Vagina (tissue), 2 donors: ENCODE results near the gene FASN.

Source experiments
- POLR2A ChIP-seq, 2 donors: fragments of 450-650 bp; IDR thresholded peaks; one replicate each; pipeline ENCODE4 v1.6.1; 2017; ENCODE audit warnings: antibody characterized with exemption in 2 of 2, mild to moderate bottlenecking in 2 of 2, moderate library complexity in 2 of 2
- POLR2AphosphoS5 ChIP-seq, 2 donors: sonication (generic); formaldehyde crosslinking; IDR thresholded peaks; one replicate each; pipeline ENCODE4 v1.9.0; 2017; ENCODE audit warnings: antibody characterized with exemption in 2 of 2, mild to moderate bottlenecking in 2 of 2, low read depth in 1 of 2; ENCODE audit not compliant: insufficient read depth in 1 of 2
- TF ChIP-seq, protein P1 (sequence below), 3 experiments: fragments of 450-650 bp in 2 of 3; fragments of 200-600 bp in 1 of 3; sonication (generic) in 1 of 3; IDR thresholded peaks; one replicate each; pipeline ENCODE4 v1.5.1; 2017 to 2019; ENCODE audit warnings: antibody characterized with exemption in 3 of 3, mild to moderate bottlenecking in 2 of 3, moderate library complexity in 2 of 3

DNA sequence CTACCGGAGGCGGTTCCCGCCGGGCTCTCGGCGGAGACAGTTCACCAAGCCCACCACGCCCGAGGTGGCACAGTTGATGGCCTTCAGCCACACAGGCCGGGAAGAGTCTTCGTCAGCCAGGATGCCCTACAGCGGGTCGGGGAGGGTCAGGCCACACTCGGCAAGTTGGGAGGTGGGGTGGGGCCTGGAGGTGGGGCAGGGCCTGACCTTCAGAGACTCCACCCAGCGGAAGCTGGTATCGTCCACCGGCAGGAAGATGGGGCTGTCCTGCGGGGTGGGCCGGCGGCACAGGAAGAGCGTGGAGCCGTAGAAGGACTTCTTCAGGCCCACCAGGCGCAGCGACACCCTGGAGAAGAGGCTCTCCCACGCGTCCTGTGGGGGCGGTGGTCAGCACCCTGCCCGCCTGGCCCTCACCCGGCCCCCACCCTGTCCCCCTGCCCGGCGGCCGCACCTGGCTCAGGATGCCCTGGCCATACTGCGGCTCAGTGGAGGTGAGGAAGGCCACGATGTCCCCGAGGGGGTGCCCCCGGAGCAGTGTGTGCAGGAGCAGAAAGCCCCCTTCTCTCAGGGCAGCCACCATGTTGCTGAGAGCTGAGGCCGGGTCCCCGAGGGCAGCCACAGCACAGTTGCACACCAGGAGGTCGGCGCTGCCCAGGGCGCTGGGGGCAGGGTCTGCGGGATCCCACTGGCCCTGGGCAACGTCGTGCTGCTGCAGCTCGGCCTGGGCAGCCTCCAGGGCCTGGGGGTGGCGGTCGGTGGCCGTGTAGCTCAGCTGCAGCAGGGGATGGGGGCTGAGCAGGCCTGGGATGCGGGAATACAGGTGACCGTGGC, 12.8 kb downstream of the FASN start:
- TF ChIP-seq, protein P1, sequence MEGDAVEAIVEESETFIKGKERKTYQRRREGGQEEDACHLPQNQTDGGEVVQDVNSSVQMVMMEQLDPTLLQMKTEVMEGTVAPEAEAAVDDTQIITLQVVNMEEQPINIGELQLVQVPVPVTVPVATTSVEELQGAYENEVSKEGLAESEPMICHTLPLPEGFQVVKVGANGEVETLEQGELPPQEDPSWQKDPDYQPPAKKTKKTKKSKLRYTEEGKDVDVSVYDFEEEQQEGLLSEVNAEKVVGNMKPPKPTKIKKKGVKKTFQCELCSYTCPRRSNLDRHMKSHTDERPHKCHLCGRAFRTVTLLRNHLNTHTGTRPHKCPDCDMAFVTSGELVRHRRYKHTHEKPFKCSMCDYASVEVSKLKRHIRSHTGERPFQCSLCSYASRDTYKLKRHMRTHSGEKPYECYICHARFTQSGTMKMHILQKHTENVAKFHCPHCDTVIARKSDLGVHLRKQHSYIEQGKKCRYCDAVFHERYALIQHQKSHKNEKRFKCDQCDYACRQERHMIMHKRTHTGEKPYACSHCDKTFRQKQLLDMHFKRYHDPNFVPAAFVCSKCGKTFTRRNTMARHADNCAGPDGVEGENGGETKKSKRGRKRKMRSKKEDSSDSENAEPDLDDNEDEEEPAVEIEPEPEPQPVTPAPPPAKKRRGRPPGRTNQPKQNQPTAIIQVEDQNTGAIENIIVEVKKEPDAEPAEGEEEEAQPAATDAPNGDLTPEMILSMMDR (IDR thresholded peaks at IDR 0.05) = no peak
- TF ChIP-seq POLR2A (IDR thresholded peaks at IDR 0.05) (no peak), POLR2AphosphoS5 (IDR thresholded peaks at IDR 0.05; ENCODE audit: insufficient read depth in 1 of 2, low read depth in 1 of 2) (no peak)
